OCI-LY3 (cell line): Measurements from ENCODE around the gene COL5A3.
"Not testable (repeated sequence)": the region's sequence is repeated elsewhere in the genome, so short reads cannot be mapped to it uniquely, and the experiment has no call there.

Source experiments
- H2AFZ ChIP-seq: fragments of 200-600, 300-600 bp; shearing (Covaris generic); 2 replicates; pipeline ENCODE4 v1.6.0; 2014; ENCODE audit warnings: antibody characterized with exemption, low read depth, low read length
- H3K27ac ChIP-seq: fragments of 200-600, 300-600 bp; sonication (generic); 2 replicates; pipeline ENCODE4 v1.5.1; 2014; ENCODE audit warnings: mild to moderate bottlenecking, low read length, moderate library complexity, mixed read lengths
- H3K27me3 ChIP-seq: fragments of 200-600, 300-600 bp; sonication (generic); 2 replicates; pipeline ENCODE4 v1.6.1; 2014; ENCODE audit warnings: low read depth, low read length, mixed read lengths
- H3K36me3 ChIP-seq: fragments of 200-600, 300-600 bp; sonication (generic); replicated peaks from 2 replicates; pipeline ENCODE3; 2014; ENCODE audit warnings: low read depth, low read length, mixed read lengths
- H3K4me1 ChIP-seq: fragments of 300-600, 200-600 bp; sonication (generic); 2 replicates; pipeline ENCODE4 v1.6.1; 2014; ENCODE audit warnings: low read length, mixed read lengths
- H3K4me2 ChIP-seq: fragments of 200-600, 300-600 bp; sonication (generic); 2 replicates; pipeline ENCODE4 v1.6.1; 2014; ENCODE audit warnings: low read length, mixed read lengths
- H3K4me3 ChIP-seq: fragments of 300-600, 200-600 bp; sonication (generic); 2 replicates; pipeline ENCODE4 v1.5.1; 2014; ENCODE audit warnings: antibody characterized with exemption, mild to moderate bottlenecking, low read length, moderate library complexity
- H3K79me2 ChIP-seq: fragments of 300-600, 200-600 bp; shearing (Covaris generic); 2 replicates; pipeline ENCODE4 v1.6.1; 2014; ENCODE audit warnings: mild to moderate bottlenecking, low read length, mixed read lengths
- H3K9ac ChIP-seq: fragments of 300-600, 200-600 bp; shearing (Covaris generic); 2 replicates; pipeline ENCODE4 v1.6.0; 2014; ENCODE audit warnings: mild to moderate bottlenecking, low read length, moderate library complexity
- H3K9me3 ChIP-seq: fragments of 200-600, 300-600 bp; shearing (Covaris generic); 2 replicates; pipeline ENCODE4 v1.6.1; 2014; ENCODE audit warnings: low read length, mixed read lengths; ENCODE audit not compliant: insufficient read depth
- H4K20me1 ChIP-seq: fragments of 200-600, 300-600 bp; sonication (generic); 2 replicates; pipeline ENCODE4 v1.6.1; 2016; ENCODE audit warnings: low read length, mixed read lengths; ENCODE audit not compliant: insufficient read depth
- CTCF ChIP-seq: fragments of 200-600, 300-600 bp; sonication (generic); IDR thresholded peaks from 2 replicates; pipeline ENCODE4 v1.5.1; 2014; ENCODE audit warnings: antibody characterized with exemption, low read length, low read depth
- EZH2phosphoT487 ChIP-seq: fragments of 200-600 bp; shearing (Covaris generic); IDR thresholded peaks from 2 replicates; pipeline ENCODE4 v1.6.1; 2018; ENCODE audit warnings: antibody characterized with exemption, mixed run types, low read depth

Gene COL5A3

GRCh38 chr19:9952276-9952675 is 58.0 kb downstream of the COL5A3 start:
- Histone ChIP-seq H3K4me3 (no peak overlapping the region), H4K20me1 (no peaks in the 10 kb centered on the region), H3K9me3 (no peaks in the 10 kb centered on the region), H3K36me3 (no peaks in the 10 kb centered on the region), H3K4me2 (no peak overlapping the region), H3K27ac (no peak overlapping the region), H3K27me3 (no peaks in the 10 kb centered on the region), H3K4me1 (peaks cover 5% of the 10 kb centered on the region; the same call in 1 of the 2 replicates), H3K79me2 (no peaks in the 10 kb centered on the region), H2AFZ (no peak overlapping the region), H3K9ac (no peak overlapping the region)
- TF ChIP-seq CTCF (no peak), EZH2phosphoT487 (no peak)

GRCh38 chr19:9947441-9947840 is 62.9 kb downstream of the COL5A3 start:
- Histone ChIP-seq H3K9ac (no peak overlapping the region), H3K4me2 (no peak overlapping the region), H3K27me3 (peaks cover 4% of the 10 kb centered on the region; the same call in 1 of the 2 replicates), H3K9me3 (no peaks in the 10 kb centered on the region), H3K36me3 (no peaks in the 10 kb centered on the region), H2AFZ (no peak overlapping the region), H3K4me1 (no peaks in the 10 kb centered on the region), H3K4me3 (no peak overlapping the region), H4K20me1 (no peaks in the 10 kb centered on the region), H3K27ac (no peak overlapping the region), H3K79me2 (no peaks in the 10 kb centered on the region)
- no peak for TF ChIP-seq CTCF
- no peak for TF ChIP-seq EZH2phosphoT487

DNA sequence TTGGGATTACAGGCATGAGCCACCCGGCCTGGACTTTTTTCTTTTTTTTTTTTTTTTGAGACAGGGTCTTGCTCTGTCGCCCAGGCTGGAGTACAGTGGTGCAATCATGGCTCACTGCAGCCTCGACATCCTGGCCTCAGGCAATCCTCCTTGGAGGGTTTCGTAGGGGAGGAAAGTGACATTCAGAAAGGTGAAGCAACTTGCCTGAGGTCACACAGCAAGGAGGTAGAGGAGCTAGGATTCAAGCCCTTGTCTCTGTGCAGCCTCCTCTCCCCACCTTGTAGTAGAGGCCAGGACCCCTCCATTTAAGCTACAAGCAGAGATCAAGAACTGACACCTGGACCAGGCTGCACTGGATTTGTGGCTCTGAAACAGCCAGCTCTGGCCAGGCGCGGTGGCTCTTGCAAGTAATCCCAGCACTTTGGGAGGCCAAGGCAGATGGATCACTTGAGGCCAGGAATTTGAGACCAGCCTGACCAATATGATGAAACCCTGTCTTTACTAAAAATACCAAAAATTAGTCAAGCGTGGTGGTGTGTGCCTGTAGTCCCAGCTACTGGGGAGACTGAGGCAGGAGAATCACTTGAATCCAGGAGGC is 63.7 kb downstream of the COL5A3 start:
- not testable (repeated sequence) for H3K79me2 ChIP-seq, H2AFZ ChIP-seq, H4K20me1 ChIP-seq, H3K36me3 ChIP-seq, H3K9me3 ChIP-seq, H3K4me3 ChIP-seq, H3K4me2 ChIP-seq, H3K9ac ChIP-seq, H3K27ac ChIP-seq, H3K4me1 ChIP-seq
- H3K27me3 ChIP-seq = peaks cover 11% of the 10 kb centered on the region; the same call in 1 of the 2 replicates

DNA sequence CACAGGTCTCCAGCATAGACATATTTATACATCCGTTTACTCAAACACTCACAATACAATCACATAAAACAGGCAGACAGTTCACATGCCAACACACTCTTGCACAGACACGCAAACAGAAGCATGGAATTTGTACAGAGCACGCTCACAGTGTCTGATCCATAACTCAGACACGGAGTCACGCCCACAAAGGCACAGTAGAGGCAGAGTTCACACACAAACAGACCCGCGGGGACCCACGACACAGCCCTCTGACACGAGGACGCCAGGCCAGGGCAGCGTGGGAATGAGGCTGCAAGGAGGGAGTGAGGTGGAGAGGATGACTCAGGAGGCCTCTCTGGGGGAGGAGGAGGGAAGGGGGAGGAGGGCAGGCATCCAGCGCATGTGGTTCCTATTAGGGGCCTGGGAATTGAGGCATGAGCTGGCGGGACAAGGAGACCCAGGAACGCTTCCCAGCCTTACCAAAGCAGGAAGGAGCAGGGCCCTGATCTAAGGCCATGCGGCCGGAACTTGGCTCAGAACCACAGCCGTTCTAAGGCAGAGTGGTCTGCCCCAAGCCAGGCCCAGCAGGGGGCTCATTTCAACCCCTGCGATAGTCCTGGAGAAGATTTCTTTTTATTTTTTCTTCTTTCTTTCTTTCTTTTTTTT is 64.9 kb downstream of the COL5A3 start:
- no peaks in the 10 kb centered on the region for H3K4me1 ChIP-seq
- H4K20me1 ChIP-seq = no peaks in the 10 kb centered on the region
- H3K36me3 ChIP-seq = no peaks in the 10 kb centered on the region
- TF ChIP-seq EZH2phosphoT487 = no peak
- TF ChIP-seq CTCF = no peak
- no peak overlapping the region for H3K4me3 ChIP-seq
- no peak overlapping the region for H3K9ac ChIP-seq
- H3K27me3 ChIP-seq = peaks cover 17% of the 10 kb centered on the region; the same call in 1 of the 2 replicates
- no peak overlapping the region for H3K4me2 ChIP-seq
- H3K9me3 ChIP-seq = no peaks in the 10 kb centered on the region
- H3K27ac ChIP-seq = no peak overlapping the region
- no peaks in the 10 kb centered on the region for H3K79me2 ChIP-seq
- H2AFZ ChIP-seq = no peak overlapping the region
